CD4-positive, alpha-beta T cell treated with Interferon gamma for 1 hour (primary cell): ENCODE results near the gene HIP1R.

Experiments
- DNase-seq: peaks from one replicate; pipeline ENCODE4 v3.0.0-alpha.2; 2020

Gene HIP1R

DNA sequence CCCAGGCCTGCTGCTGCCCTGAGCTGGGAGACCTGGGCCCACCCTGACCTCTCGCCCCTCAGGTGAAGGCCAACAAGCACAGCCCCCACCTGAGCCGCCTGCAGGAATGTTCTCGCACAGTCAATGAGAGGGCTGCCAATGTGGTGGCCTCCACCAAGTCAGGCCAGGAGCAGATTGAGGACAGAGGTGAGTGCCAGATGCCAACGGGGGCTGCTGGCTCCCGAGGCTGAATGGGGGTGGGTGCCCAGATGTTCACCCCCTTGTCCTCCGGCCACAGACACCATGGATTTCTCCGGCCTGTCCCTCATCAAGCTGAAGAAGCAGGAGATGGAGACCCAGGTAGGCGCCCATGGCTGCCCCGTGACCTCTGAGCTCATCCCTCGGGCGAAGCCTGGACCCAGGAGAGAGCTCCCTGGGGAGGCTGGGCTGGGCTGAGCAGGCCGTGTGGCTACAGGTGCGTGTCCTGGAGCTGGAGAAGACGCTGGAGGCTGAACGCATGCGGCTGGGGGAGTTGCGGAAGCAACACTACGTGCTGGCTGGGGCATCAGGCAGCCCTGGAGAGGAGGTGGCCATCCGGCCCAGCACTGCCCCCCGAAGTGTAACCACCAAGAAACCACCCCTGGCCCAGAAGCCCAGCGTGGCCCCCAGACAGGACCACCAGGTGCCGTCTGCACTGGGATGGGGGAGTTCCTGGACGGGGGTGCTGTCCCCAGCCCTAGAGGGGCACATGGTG lies 25.8 kb downstream of the HIP1R start:
- no peak for DNase-seq

GRCh38 chr12:122861587-122861970 lies 26.3 kb downstream of the HIP1R start:
- no peak for DNase-seq

- DNase-seq: no peak
These were observed 26.9 kb downstream of the HIP1R start for GRCh38 chr12:122862110-122862634.

DNA sequence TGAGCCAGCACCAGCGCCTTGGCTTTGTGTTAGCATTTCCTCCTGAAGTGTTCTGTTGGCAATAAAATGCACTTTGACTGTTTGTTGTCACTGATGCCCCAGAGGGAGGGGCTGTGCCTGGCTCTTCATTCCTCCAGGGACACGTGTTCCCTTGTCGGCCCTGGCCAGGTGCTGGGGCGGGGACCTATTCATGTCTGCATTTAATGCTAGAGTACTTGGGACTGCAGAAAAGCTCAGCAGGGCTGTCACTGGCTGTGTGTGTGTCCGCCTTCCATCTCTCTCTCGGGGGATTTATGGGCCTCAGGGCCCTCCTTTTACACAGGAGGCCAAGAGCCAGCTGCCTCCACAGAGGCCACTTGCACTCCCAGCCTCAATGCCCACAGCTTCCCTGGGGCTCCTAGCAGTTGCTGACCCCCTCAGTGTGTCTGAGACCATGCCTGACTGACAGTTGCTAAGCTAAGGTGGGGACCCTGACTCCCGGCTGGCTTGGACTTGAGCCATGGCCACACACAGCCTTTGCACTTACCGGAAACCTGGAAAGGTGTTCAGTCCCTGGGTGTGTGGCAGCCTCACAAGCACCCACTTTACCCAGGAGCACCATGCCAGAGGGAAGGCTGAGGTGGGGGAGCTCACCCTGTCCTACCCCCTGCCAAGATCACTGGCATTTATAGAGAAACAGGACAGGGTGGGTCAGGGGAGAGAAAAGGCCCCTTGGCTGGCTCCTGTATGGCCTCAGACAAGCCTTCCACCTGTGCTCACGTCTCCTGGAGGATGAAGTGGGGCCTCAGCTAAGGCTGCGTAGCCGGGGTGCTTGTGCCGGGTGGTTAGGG lies 27.8 kb downstream of the HIP1R start:
- no peak for DNase-seq

DNA sequence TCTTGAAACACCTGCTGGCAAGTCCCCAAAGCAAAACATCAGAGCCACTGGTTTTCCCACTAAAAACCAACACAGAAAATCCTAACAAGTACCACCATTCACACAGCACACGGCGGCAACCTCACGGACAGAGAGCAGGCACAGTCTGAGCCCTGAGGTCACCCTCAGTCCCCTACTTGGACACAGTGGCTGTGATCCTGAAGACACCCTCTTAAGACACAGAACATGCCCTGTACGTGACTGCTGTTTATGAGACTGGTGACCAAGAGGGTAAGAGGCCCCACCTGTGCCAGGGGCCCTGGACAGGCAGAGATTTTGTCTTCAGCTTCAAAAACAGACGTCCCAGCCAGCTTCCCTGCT lies 29.6 kb downstream of the HIP1R start:
- DNase-seq: no peak

GRCh38 chr12:122865268-122866231 lies 30.3 kb downstream of the HIP1R start:
- DNase-seq: peak; percentile 33

DNA sequence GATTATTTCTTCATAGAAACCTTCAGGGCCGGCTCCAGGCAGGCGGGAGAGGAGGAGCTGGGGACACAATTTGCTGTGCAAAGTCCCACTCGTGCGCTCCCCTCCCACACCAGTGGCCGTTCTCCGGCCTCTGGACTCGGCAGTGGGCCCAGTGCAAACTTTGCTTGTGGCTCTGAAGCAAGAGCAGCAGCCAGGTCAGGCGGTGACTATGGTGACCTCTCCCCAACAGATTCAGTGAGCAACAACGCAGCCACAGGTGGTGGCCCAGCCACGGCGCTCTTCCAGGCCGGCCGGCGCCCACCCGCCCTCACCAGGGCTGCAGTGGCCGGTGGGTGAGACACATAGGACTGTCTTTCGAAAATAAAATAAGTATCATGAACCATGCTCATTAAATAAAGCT lies 31.1 kb downstream of the HIP1R start:
- DNase-seq: no peak

DNA sequence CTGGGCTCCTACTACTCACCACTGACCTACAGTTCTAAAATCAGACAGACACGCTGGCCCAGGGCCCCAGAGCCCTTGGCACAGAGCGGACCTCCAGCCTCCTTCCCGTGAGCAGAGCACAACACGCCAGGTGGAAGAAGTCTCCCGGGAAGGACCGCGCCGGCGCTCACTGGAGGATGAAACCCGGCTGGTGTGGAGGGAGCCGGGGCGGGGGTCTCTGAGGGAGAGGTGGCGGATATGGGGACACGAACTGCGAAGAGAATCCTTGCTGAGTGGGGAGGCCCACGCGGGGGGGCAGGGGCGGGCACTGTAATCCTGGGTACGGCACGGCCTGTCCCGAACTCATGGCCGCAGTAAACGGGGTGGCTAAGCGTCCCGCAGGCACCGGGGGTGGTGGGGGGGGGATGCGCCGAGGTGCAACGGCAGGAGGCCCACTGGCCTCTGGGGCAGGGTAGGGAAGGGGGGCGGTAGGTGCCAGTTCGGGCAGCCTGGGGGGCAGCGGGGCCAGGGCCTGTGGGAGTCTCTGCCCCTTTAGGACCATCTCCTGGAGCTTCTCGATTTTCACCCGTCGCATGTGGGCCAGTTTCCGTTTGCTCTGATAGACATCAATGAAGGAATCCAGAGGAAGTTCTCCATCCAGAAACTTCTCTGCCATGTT lies 31.8 kb downstream of the HIP1R start:
- no peak for DNase-seq

DNA sequence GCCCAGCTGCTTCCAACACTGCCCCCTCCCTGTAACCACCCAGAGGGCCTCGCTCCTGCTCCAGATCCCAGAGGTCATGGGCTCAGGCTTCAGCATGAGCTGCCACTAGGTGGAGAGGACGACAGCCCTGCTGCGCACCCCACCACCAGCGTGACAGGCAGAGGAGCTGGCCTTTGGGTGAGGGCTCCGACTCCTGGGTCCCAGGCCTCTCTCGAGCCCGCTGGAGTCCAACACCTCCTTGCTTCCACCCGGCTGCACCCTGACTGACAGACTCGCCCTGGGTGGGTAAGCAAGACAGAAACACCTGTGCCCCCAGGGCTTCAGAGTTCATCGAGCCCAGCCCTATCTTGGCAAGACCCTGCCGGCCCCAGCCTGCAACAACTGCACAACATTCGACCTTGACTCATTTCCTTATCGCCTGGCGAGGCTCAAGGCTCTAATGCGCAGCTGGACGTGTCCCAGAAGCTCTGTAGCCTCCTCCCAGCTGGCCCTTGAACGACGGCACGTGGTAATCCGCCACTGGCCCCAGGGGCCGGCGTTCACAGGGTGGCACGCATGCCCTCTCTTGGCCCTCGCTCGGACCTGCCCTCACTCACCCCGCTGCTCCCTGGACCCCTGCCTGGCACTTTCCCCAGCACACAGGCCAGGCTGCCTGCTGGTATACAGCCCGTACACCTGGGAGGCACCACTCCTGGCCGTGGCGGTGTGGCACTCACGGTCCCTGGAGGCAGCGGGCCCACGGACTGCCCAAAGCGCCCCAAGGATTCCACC lies 32.6 kb downstream of the HIP1R start:
- no peak for DNase-seq

DNA sequence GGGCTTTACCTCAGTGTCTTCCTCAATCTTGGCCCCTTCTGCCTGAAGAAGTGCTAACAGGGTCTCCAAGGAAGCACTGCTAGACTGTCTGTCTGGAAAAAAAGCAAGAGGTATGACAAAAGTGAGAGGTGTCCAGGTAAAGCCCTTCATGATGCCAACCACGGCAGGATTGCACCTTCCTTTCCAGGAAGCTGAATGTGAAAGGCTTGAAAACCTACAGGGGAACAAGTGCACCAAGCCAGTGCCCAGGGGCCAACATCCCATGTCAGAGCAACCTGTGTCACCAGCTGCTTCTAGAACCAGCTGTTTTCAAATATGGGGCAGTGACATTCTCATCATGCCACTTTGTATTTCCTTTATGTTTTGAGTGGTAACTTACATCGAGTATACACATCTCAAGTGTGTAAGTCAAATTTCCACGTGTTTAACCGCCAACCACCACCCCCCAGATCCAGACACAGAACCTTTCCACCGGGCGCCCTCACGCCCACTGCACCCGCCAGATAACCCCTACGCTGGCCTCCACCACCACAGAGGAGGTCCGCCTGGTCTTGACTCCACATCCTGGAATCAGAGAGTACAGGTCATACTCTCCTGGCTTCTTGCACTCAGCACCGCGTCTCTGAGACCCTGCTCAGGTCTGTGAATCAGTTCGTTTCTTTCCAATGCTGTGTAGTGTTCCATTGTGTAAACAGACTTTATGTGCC lies 33.4 kb downstream of the HIP1R start:
- DNase-seq: no peak

GRCh38 chr12:122869207-122869973 lies 34.1 kb downstream of the HIP1R start:
- DNase-seq: no peak

DNA sequence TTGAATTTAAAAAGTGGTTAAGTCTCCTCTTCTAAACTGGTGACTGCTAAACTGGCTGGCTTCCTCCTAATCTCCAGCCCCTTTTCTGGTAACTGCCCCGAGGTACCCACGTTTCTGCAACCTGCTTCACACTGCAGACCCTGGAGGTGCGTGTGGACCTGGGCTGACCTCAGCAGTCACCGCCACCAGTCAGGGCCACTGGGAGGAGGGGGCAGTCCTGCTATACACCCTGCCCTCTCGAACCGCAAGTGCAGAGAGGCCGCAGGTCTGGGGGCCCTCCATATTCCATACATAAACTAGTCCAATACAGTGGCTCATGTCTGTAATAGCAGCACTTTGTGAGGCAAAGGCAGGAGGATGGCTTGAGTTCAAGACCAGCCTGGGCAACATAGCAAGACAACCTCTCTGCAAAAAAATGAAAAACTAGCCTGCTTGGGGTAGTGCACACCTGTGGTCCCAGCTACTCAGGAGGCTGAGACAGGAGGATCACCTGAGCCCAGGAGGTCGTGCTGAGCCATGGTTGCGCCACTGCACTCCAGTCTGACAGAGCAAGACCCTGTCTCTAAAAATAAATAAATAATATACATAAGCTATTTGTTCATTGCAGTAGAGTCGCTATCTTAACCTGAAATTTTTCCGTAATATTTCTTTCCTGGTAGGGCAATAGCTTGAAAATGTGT lies 35.0 kb downstream of the HIP1R start:
- no peak for DNase-seq

DNA sequence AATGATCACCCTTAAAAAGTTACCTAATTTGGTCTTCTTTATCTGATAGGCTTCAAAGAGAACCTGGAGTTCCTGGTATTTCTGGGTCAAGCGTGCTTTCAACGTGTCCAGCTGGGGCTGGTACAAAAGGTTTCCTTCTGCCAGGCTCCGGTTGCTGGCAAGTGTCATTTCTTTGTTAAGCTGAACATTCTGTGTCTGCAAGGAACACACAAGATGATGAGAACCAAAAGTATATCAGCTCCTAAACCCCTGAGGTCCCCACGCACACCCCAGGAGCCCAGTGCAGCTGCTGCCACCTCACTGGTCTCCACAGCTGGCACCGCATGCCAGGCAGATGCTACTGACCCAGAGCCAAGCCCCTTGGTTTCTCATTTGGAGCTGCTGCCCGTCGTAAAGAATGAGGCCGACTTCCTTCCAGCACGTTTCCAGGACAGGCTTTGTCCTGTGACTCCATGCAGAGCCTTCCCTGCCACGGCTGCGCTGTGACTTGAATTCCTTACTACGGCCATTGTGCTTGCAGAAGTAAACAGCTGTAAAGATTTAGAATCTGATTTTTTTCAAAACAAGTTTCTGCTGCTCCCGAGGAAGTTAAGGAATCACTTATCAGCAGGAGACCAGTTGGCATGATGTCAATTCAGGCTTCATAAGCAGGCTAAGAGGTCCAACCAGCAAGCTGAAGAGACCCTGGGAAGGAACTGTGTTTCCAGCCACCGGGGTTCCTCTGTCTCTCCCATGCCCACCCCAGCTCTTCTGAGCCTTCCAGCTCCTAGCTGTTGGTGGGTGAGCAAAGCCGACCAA lies 35.8 kb downstream of the HIP1R start:
- DNase-seq: no peak

- peak; percentile 54 for DNase-seq
These were observed 36.9 kb downstream of the HIP1R start for GRCh38 chr12:122871851-122872780.

DNA sequence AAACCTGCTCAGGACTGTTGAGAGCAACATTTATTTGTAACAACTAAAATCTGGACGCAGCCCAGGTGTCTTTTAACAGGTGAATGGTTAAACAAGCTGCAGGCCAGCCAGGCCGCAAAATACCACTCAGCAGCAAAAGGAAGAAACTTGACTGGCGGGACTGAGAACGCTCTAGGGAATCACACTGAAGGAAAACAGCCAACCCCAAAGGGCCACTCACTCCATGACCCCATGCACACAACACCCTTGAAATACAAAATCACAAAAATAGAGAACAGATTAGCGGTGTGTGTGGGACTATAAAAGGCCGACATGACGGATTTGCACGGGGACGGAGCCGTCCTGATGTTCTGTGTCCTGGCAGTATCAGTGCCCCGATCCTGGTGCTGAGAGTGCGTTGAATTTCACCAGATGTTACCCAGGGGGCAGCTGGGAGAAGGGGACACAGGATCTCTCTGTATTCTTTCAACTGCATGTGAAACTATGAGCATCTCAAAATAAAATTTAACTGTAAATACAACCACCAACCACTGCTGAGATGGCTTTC lies 37.6 kb downstream of the HIP1R start:
- no peak for DNase-seq

- DNase-seq: no peak
These were observed 38.3 kb downstream of the HIP1R start for GRCh38 chr12:122873540-122873939.

GRCh38 chr12:122874081-122874480 lies 38.8 kb downstream of the HIP1R start:
- peak; percentile 40 for DNase-seq
